NT2/D1 (cell line): ENCODE results near the gene CACNA2D4.

Experiments used
- DNase-seq: peaks from one replicate; pipeline ENCODE4 v3.0.0-alpha.2; 2011; ENCODE audit warnings: low read depth, low spot score
- H3K27me3 ChIP-seq: 2 replicates; pipeline ENCODE4 v1.6.0; 2011; ENCODE audit warnings: mild to moderate bottlenecking; ENCODE audit not compliant: insufficient read length, insufficient read depth
- H3K36me3 ChIP-seq: 2 replicates; pipeline ENCODE4 v1.6.1; 2011; ENCODE audit warnings: mild to moderate bottlenecking, low read length, mixed read lengths; ENCODE audit not compliant: insufficient read depth, insufficient read length
- H3K4me1 ChIP-seq: 2 replicates; pipeline ENCODE4 v1.5.1; 2011; ENCODE audit not compliant: insufficient read depth, insufficient read length
- H3K4me3 ChIP-seq: 2 replicates; pipeline ENCODE4 v1.5.1; 2011; ENCODE audit warnings: low read depth; ENCODE audit not compliant: insufficient read length
- H3K9ac ChIP-seq: 2 replicates; pipeline ENCODE4 v1.6.0; 2011; ENCODE audit warnings: low read depth; ENCODE audit not compliant: insufficient read length
- H3K9me3 ChIP-seq: 2 replicates; pipeline ENCODE4 v1.5.1; 2011; ENCODE audit warnings: mild to moderate bottlenecking, low read length; ENCODE audit not compliant: insufficient read depth
- SUZ12 ChIP-seq: IDR thresholded peaks from 2 replicates; pipeline ENCODE4 v1.6.1; 2011; ENCODE audit not compliant: insufficient read length, insufficient read depth; ENCODE audit errors: extremely low read depth
- YY1 ChIP-seq: IDR thresholded peaks from 2 replicates; pipeline ENCODE4 v1.6.1; 2011; ENCODE audit not compliant: insufficient read length, insufficient read depth
- ZNF274 ChIP-seq: IDR thresholded peaks from 2 replicates; pipeline ENCODE4 v1.6.1; 2011; ENCODE audit warnings: mild to moderate bottlenecking, low read depth, low read length

CACNA2D4 gene

GRCh38 chr12:1777798-1778197 lies 140.7 kb downstream of the CACNA2D4 start:
- TF ChIP-seq YY1 (no peak), ZNF274 (no peak), SUZ12 (no peak)
- Histone ChIP-seq H3K9me3 (no peaks in the 10 kb centered on the region), H3K9ac (no peak overlapping the region), H3K36me3 (peaks cover 66% of the 10 kb centered on the region), H3K27me3 (no peaks in the 10 kb centered on the region), H3K4me1 (peaks cover 3% of the 10 kb centered on the region), H3K4me3 (no peak overlapping the region)
- DNase-seq = no peak

- Histone ChIP-seq H3K9me3 (no peaks in the 10 kb centered on the region), H3K4me1 (peaks cover 3% of the 10 kb centered on the region), H3K4me3 (no peak overlapping the region), H3K27me3 (no peaks in the 10 kb centered on the region), H3K9ac (no peak overlapping the region), H3K36me3 (peaks cover 66% of the 10 kb centered on the region)
- TF ChIP-seq SUZ12 (no peak), ZNF274 (no peak), YY1 (no peak)
- peak; percentile 57 for DNase-seq
Observed at GRCh38 chr12:1776170-1776921, 142.1 kb downstream of the CACNA2D4 start.

- Histone ChIP-seq H3K36me3 (peaks cover 51% of the 10 kb centered on the region), H3K4me3 (no peak overlapping the region), H3K27me3 (no peaks in the 10 kb centered on the region), H3K4me1 (peaks cover 3% of the 10 kb centered on the region), H3K9me3 (no peaks in the 10 kb centered on the region), H3K9ac (no peak overlapping the region)
- TF ChIP-seq SUZ12 (no peak), YY1 (no peak), ZNF274 (no peak)
- no peak for DNase-seq
Observed at GRCh38 chr12:1773937-1774655, 144.4 kb downstream of the CACNA2D4 start.

GRCh38 chr12:1769809-1770494 lies 148.5 kb downstream of the CACNA2D4 start:
- H3K36me3 ChIP-seq = peaks cover 41% of the 10 kb centered on the region

GRCh38 chr12:1768615-1769014 lies 149.8 kb downstream of the CACNA2D4 start:
- Histone ChIP-seq H3K9me3 (no peaks in the 10 kb centered on the region), H3K4me1 (no peaks in the 10 kb centered on the region), H3K9ac (no peak overlapping the region), H3K4me3 (no peak overlapping the region), H3K27me3 (no peaks in the 10 kb centered on the region), H3K36me3 (peaks cover 36% of the 10 kb centered on the region)
- no peak for DNase-seq
- TF ChIP-seq ZNF274 = no peak
- TF ChIP-seq SUZ12 = no peak

More at GRCh38 chr12:1769809-1770494, 148.5 kb downstream of the CACNA2D4 start:
- Histone ChIP-seq H3K9me3 (no peaks in the 10 kb centered on the region), H3K4me1 (no peaks in the 10 kb centered on the region), H3K9ac (no peak overlapping the region), H3K27me3 (no peaks in the 10 kb centered on the region), H3K4me3 (no peak overlapping the region)
- TF ChIP-seq SUZ12 (no peak), YY1 (no peak), ZNF274 (no peak)
- no peak for DNase-seq

- Histone ChIP-seq H3K9ac (no peak overlapping the region), H3K4me3 (no peak overlapping the region), H3K27me3 (no peaks in the 10 kb centered on the region), H3K36me3 (peaks cover 27% of the 10 kb centered on the region), H3K4me1 (no peaks in the 10 kb centered on the region), H3K9me3 (no peaks in the 10 kb centered on the region)
- TF ChIP-seq SUZ12 (no peak), ZNF274 (no peak), YY1 (no peak)
- DNase-seq = no peak
Observed at GRCh38 chr12:1767407-1768090, 150.9 kb downstream of the CACNA2D4 start.

- TF ChIP-seq YY1 (no peak), SUZ12 (no peak), ZNF274 (no peak)
- no peaks in the 10 kb centered on the region for H3K4me1 ChIP-seq
- no peak for DNase-seq
Observed at GRCh38 chr12:1766110-1766509, 152.3 kb downstream of the CACNA2D4 start.

More at GRCh38 chr12:1766110-1766509, 152.3 kb downstream of the CACNA2D4 start:
- Histone ChIP-seq H3K9ac (no peak overlapping the region), H3K27me3 (no peaks in the 10 kb centered on the region), H3K36me3 (peaks cover 28% of the 10 kb centered on the region), H3K4me3 (no peak overlapping the region), H3K9me3 (no peaks in the 10 kb centered on the region)
